ENCODE results near the gene GHITM. TPM values are rescaled to one million over a fixed set of nuclear protein-coding genes. Genes with fewer than 3 reads are reported as not detected.

The GHITM gene
- total RNA-seq, 1 experiment from 2014 or later, result 127 TPM

GRCh38 chr10:84190621-84191020 is 51.3 kb downstream of the GHITM start:
- Histone ChIP-seq H3K4me1 (ENCODE audit: insufficient read depth, low read length, poor library complexity, severe bottlenecking) (no peaks in the 10 kb centered on the region), H3K4me3 (ENCODE audit: low read depth, low read length, poor library complexity, severe bottlenecking) (no peak overlapping the region), H3K27me3 (replicated peaks; ENCODE audit: insufficient read depth, low read depth, low read length, poor library complexity) (peaks cover 51% of the 10 kb centered on the region), H3K36me3 (ENCODE audit: insufficient read depth, low read length, poor library complexity, severe bottlenecking) (no peaks in the 10 kb centered on the region), H3K27ac (ENCODE audit: low read depth, low read length, poor library complexity, severe bottlenecking) (no peak overlapping the region), H3K9me3 (ENCODE audit: low read depth, low read length, poor library complexity, severe bottlenecking) (no peaks in the 10 kb centered on the region)
- ChIA-PET POLR2A (ENCODE audit: low non-redundant PET) (no interaction called here), CTCF (no interaction called here)
- DNase-seq (ENCODE audit: low spot score), result no peak
- intact Hi-C loops (cut with micrococcal nuclease; ENCODE audit: unreplicated experiment), result no loop called here
- TF ChIP-seq EZH2 (IDR thresholded peaks at IDR 0.05; ENCODE audit: borderline replicate concordance, low read depth, low read length, poor library complexity, severe bottlenecking) (no peak), CTCF (conservative IDR thresholded peaks at IDR 0.05; ENCODE audit: low read depth, low read length) (no peak)
- BruUV-seq (replicated peaks), result no TSS peak

GRCh38 chr10:84191106-84191505 is 51.8 kb downstream of the GHITM start:
- CTCF ChIA-PET, result no interaction called here
- H3K4me3 ChIP-seq (ENCODE audit: low read depth, low read length, poor library complexity, severe bottlenecking), result no peak overlapping the region
- no peak overlapping the region for H3K27ac ChIP-seq (ENCODE audit: low read depth, low read length, poor library complexity, severe bottlenecking)
- DNase-seq (ENCODE audit: low spot score), result no peak
- intact Hi-C loops (cut with micrococcal nuclease; ENCODE audit: unreplicated experiment), result no loop called here
- H3K36me3 ChIP-seq (ENCODE audit: insufficient read depth, low read length, poor library complexity, severe bottlenecking), result no peaks in the 10 kb centered on the region
- TF ChIP-seq EZH2 (IDR thresholded peaks at IDR 0.05; ENCODE audit: borderline replicate concordance, low read depth, low read length, poor library complexity, severe bottlenecking), result no peak
- no peak for TF ChIP-seq CTCF (conservative IDR thresholded peaks at IDR 0.05; ENCODE audit: low read depth, low read length)
- no peaks in the 10 kb centered on the region for H3K9me3 ChIP-seq (ENCODE audit: low read depth, low read length, poor library complexity, severe bottlenecking)
- H3K27me3 ChIP-seq (replicated peaks; ENCODE audit: insufficient read depth, low read depth, low read length, poor library complexity), result peaks cover 56% of the 10 kb centered on the region
- H3K4me1 ChIP-seq (ENCODE audit: insufficient read depth, low read length, poor library complexity, severe bottlenecking), result no peaks in the 10 kb centered on the region
- POLR2A ChIA-PET (ENCODE audit: low non-redundant PET), result no interaction called here
- BruUV-seq (replicated peaks), result no TSS peak

GRCh38 chr10:84193327-84193726 is 54.0 kb downstream of the GHITM start:
- intact Hi-C loops (cut with micrococcal nuclease; ENCODE audit: unreplicated experiment), result no loop called here
- no peaks in the 10 kb centered on the region for H3K36me3 ChIP-seq (ENCODE audit: insufficient read depth, low read length, poor library complexity, severe bottlenecking)
- H3K27me3 ChIP-seq (replicated peaks; ENCODE audit: insufficient read depth, low read depth, low read length, poor library complexity), result peaks cover 77% of the 10 kb centered on the region
- no peaks in the 10 kb centered on the region for H3K4me1 ChIP-seq (ENCODE audit: insufficient read depth, low read length, poor library complexity, severe bottlenecking)
- POLR2A ChIA-PET (ENCODE audit: low non-redundant PET), result no interaction called here
- CTCF ChIA-PET, result no interaction called here
- H3K4me3 ChIP-seq (ENCODE audit: low read depth, low read length, poor library complexity, severe bottlenecking), result no peak overlapping the region
- H3K27ac ChIP-seq (ENCODE audit: low read depth, low read length, poor library complexity, severe bottlenecking), result no peak overlapping the region
- H3K9me3 ChIP-seq (ENCODE audit: low read depth, low read length, poor library complexity, severe bottlenecking), result no peaks in the 10 kb centered on the region
- BruUV-seq (replicated peaks), result no TSS peak
- DNase-seq (ENCODE audit: low spot score), result no peak
- TF ChIP-seq CTCF (conservative IDR thresholded peaks at IDR 0.05; ENCODE audit: low read depth, low read length), result no peak
- TF ChIP-seq EZH2 (IDR thresholded peaks at IDR 0.05; ENCODE audit: borderline replicate concordance, low read depth, low read length, poor library complexity, severe bottlenecking), result no peak
